Brain pericyte (primary cell): ENCODE results near the gene HOXD10.

Source experiments
- DNase-seq: peaks from one replicate; pipeline ENCODE4 v3.0.0-alpha.2; 2012; ENCODE audit warnings: low read depth, low spot score

Gene HOXD10

GRCh38 chr2:176115883-176116813 is at the start of gene HOXD10:
Gene HOXD10, plus strand, starts transcription at chr2:176116778. Its CDS starts 56 bp downstream, at chr2:176116834.
- DNase-seq: no peak

- DNase-seq: no peak
Observed at GRCh38 chr2:176067589-176068418, 48.8 kb upstream of the HOXD10 start.

DNA sequence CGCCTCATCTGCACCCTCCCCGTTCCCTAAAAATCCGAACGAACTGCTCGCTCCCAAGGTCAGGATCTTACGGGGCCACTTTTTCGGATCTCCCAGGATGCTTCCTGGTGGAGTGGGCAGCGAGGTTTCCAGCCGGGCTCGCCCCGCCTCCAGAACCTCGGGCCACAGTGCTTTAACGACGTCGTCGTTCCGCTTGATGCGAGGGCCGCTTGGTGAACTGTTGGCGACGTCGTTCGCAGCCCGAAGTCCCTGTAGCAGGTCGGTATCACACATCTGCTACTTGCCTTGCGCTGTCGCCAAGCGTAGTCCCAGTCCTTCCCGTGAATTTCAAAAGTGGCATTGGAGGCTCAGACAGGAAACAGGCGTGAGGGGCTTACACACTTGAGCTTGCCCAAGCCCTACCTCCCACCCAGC is 48.2 kb upstream of the HOXD10 start:
- no peak for DNase-seq

DNA sequence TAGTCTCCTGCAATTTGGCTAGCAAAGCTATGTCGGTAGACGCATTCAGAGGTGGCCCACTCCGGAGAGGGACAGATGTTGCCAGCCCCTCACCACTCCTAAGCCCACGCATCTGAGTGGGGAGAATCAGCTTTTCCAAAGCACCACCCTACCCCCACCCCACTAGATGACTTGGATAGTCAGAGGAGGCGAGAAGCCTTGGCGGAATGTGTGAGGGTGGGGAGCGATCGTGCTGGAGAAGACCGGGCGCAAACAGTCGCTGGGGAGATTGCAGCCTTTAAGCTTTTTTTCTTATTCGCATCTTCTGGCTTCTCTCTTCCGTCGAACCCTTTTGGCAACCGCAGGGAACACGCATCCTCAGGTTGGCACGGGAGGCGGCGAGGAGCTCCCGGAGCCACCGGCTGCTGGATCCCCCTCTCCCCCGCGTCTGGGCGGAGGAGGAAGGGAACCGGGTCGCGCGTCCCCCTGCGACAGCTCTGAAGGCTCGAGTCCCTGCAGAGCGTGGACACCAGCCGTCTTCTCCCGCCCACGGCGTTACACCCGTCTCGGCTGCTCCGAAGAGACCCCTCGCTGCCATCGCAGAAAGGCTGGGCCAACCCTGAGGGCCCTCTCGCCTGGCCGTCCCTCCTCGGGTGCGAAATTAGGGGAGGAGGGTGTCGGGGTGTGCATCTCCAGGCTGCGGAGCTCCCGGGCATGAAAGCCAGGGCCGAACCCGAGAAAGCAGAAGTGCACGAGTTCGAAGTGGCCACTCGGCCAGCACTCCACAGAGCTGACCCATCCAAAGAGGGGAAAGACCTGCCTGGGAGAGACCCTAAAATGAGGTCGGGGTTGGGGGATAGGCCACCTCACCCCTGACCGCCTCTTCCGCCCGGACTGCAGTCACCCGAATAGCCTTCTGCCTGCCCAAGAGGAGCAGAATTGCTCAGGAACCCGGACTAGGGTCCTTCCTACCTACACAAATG is 45.0 kb upstream of the HOXD10 start:
- DNase-seq: no peak

DNA sequence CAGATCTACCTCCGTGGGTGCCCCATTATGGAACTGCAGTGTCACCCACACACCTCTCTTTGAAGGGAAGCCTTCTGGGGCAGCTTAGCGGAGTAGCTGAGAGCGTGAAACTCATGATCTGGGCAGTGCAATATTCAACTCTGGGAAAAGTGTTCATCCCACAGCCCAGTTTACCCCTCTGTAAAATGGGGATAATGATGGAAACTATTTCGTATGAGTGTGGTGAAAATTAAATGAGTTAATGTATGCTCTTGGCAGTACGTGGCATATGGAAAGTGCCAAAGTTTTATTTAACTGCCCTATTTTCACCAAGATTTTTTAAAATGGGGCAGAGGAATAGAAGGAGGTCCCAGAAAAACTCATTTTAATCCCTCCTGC is 44.3 kb upstream of the HOXD10 start:
- DNase-seq: no peak

GRCh38 chr2:176072951-176073904 is 43.4 kb upstream of the HOXD10 start:
- DNase-seq: no peak

- DNase-seq: no peak
Observed at GRCh38 chr2:176074919-176075425, 41.6 kb upstream of the HOXD10 start.

DNA sequence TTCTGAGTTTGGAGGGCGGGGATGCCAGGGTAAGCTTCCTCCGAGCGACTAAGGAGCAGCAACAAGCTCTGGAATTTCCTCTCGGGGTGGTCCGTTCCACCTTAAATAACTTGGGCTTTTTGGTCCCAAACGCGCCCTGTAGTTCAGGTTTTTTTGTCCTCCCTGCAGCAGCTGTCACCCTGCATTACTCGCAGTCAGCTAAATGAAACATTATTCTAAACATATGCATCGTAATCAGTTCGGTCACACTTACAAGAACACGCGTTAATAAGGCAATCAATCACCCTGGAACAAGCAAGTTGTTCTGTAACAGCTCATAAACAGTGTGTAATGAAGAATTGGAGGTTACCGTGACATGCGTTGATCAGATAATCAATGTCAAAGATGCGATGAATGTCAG is 41.1 kb upstream of the HOXD10 start:
- DNase-seq: no peak

DNA sequence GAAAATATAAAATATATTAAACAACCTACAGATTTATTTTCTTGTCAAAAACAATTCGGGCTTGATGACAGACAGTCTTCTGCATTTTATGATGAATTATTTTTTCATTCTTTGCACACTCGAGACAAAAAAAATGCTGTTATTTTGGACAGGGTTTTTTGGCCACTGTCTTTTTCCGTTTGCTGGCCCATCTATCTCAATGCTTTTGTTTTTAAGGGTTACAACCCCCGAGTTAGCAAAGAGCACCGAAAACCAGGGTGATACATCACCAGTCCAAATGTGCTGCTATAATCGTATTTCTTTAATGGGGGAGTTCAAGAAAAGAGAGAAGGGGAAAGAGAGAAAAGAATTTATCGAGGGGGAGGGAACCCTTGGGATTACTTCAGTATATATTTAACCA is 40.5 kb upstream of the HOXD10 start:
- DNase-seq: no peak

DNA sequence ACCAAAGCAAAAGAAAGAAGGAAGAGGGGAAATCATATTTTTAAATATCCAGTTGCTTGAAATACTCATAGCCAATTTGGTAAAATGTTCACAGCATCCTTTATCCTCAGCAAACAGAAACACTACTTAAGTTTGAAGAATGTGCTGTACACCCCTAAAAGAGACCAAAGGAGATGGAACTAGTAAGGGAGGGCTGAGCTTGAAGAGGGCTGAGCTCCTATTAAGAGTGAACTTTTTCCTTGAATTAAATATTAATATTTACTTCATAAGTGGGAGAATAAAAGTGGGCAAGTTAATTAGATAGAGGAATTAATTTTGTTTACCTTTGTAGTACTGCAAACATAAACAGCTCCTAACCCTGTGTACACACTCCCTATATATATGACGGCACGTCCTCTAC is 39.8 kb upstream of the HOXD10 start:
- DNase-seq: no peak

DNA sequence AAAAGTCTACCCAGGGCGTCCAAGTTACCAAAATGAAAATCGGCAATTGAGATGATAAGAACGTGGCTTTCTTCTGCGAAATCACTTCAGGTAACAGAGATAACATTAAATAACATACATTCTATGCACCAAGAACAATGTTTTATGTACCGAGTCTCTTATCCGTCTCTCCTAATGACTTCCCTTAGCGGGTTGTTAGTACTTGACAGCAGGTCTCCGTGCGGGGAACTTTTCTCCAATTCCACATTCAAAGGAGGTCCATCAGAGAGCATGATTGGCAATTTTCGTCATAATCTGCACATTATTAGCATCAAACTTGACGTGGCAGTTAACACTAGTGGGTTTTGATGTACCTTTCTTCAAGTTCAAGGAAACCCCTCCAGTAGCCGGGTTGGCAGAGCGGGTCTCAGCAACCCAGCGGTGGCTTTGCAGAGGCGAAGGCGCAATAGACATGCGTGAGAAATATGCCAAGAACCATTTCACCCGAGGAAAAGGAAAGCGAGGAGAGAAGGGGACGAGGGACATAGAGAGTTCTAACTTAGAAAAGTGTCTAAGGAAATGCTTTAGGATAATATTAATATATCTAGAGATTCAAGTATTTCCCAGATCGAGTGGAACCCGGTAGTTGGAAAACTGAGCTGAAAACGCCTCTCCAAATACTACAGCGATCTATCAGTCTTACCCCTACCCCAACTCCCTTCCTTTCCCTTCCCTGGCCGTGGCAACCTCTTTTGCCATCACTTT is 37.9 kb upstream of the HOXD10 start:
- no peak for DNase-seq

DNA sequence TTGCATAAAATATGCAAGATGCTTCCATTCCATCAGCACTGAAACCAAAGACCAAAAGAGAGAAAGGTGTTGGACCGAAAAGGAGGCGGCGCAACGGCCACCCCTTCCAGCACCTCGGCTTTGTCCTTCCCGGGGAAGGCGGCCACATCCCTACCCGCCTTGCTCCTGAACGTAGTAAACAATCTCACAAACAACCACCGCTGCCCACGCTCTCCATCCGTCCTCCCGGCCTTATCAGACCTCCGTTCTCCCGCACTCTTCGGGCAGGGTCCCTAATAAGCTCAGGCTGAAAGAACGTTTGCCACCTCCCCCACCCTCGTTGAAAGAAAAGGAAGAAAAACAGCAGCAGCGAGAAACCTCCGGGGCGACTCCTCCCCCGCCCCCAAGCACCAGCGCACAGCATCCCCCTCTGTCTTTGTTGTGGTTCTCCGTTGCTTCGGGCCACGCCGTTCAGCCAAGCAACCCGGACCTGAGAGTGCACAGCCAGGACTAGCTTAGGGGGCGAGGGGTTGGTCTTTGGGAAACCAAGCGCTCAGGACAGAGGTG is 37.2 kb upstream of the HOXD10 start:
- DNase-seq: no peak

GRCh38 chr2:176079831-176080539 is 36.6 kb upstream of the HOXD10 start:
- no peak for DNase-seq

- no peak for DNase-seq
Observed at GRCh38 chr2:176080540-176081375, 35.8 kb upstream of the HOXD10 start.

- no peak for DNase-seq
Observed at GRCh38 chr2:176081376-176081836, 35.2 kb upstream of the HOXD10 start.

DNA sequence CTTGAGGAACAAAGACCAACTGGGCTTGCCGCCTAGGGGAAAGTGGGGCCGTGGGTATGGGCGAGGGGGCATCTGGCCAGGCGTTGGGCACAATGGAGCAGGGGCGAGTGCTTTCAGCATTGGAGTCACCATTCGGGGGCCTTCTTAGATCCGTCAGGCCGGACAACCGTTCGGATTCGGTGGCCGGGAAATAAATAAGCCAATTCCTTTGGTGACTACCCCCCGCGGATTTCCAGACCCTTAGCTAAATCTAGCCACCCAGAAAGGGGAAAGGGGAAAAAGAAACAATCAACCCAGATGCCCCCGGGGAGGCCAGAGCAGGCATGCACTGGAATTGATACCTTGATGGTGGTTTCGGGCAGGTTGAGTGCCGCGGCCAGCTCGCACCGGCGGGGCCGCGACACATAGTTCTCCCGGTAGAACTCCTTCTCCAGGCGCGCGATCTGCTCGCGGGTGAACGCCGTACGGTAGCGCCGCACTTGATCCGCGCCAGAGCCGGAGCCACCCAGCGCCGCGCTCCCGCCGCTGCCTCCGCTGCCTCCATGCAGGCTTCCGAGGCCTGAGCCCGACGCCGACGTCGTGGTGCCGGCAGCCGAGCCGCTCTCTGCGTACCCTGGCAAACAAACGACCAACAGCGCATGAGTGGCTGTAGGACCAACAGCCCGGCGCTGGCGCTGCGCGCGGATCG is 34.6 kb upstream of the HOXD10 start:
- no peak for DNase-seq

DNA sequence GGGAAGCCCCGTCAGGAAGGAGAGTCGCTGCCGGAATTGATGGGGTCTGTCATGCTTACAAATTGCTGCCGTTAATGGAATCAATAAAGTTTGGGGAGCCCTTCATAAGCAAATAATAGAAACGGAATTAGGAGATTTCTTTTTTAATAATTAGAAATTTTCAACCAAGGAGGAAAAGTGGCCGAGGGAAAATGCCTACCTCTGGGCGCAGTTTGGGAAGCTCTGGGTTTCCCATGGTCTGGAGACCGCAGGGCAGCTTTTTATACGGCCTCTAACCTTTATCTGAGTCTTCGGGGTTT is 34.1 kb upstream of the HOXD10 start:
- no peak for DNase-seq
